IPS DF 4.7 (cell line): Measurements from ENCODE around the gene MBD3.
"Not testable (repeated sequence)": the region's sequence is repeated elsewhere in the genome, so short reads cannot be mapped to it uniquely, and the experiment has no call there.

ENCODE experiments used
- DNase-seq: peaks from one replicate; pipeline ENCODE4 v3.0.0-alpha.2; 2013; ENCODE audit warnings: low spot score; ENCODE audit errors: extremely low read depth

Gene MBD3, protein sequence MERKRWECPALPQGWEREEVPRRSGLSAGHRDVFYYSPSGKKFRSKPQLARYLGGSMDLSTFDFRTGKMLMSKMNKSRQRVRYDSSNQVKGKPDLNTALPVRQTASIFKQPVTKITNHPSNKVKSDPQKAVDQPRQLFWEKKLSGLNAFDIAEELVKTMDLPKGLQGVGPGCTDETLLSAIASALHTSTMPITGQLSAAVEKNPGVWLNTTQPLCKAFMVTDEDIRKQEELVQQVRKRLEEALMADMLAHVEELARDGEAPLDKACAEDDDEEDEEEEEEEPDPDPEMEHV

DNA sequence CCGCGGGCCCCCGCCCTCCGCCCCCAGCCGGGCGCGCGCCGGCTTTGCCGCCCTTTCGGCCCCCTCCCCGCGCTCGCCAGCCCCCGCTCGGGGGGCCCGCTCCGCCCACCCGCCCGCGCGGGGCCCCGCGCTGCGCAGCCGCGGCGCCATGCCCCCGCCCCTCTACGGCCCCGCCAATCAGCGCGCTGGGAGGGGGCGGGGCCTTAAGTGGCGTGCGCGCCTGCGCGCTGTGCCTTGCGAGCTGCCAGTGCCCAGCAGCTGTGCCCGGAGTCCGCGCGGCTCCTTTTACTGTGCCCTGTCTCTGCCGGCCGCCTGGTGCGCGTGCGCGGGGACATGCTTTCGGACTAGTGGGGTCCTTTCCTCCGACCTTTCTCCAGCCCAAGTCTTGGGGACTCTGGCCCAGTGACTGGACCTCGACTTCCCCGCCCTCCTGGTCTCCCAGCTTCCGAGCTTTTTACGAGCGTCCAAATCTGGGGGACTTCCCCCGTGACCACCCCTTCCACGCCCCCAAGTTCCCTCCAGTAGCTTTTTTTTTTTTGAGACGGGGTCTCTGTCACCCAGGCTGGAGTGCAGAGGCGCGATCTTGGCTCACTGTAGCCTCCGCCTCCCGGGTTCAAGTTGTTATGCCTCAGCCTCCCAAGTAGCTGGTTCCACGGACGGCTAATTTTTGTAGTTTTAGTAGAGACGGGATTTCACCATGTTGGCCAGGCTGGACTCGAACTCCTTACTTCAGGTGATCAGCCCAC lies at the start of gene MBD3:
TSS of gene MBD3 (minus strand) at position 111 of the 746 bp plus-strand sequence. CDS start 234 bp downstream, outside the sequence.
- no peak for DNase-seq

DNA sequence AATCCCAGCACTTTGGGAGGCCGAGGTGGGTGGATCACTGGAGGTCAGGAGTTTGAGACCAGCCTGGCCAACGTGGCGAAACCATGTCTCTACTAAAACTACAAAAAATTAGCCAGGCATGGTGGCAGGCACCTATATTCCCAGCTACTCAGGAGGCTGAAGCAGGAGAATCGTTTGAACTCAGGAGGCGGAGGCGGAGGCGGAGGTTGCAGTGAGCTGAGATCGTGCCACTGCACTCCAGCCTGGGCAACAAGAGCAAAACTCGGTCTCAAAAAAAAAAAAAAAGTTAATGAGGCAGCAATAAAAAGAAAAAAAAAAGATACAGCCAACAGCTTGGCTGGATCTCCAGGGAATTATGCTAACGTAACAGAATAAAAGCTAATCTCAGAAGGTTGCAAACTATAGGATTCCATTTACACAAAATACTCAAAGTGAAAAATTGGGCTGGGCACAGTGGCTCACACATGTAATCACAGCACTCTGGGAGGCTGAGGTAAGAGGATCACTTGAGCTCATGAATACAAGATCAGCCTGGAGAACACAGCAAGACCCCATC lies 48.3 kb upstream of the MBD3 start:
- DNase-seq: not testable (repeated sequence)

DNA sequence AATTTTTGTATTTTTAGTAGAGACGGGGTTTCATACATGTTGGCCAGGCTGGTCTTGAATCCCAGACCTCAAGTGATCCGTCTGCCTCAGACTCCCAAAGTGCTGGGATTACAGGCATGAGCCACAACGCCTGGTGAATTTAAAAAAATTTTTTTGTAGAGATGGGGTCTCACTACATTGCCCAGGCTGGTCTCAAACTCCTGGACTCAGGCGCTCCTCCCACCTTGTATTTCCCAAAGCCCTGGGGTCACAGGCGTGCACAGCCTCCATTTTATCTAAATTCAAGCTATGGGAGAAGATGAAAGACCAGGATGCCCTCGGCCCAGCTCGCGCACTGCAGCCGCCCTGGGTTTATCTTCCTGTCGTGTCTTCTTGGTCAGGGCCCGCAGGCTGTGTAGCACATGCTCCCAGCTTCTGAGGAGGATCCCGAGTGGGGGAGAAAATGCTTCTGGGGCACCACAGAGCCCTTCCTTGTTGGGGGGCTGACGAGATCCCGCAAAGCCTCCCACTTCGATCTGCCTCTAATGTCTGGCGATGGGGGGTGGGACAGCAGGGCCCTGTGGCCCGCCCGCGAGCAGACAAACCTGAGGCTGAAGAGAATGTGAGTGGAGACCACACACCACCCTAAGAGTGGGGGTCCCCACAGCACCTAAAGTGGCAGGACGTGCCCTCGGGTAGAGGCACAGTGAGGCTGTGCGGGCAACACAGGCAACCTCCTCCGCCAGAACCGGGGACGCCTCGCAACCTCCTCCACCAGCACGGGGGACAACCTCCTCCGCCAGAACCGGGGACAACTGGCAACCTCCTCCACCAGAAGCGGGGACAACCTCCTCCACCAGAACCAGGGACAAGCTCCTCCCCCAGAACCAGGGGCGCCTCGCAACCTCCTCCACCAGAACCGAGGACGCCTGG lies 43.9 kb upstream of the MBD3 start:
- DNase-seq: no peak

DNA sequence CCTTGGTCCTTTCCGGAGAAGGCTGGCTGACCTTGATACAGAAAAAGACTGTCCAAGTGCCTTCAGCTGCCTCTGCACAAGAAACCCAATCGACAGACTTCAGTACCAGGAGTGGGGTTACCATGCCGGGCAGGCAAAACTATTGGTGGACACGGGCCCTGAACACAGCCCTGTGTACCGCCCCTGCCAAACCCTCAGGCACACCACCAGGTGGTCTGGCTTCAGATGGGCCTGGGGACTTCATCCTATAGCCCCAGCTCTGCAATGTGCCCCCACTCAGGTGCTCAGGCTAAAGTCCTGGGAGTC lies 42.2 kb upstream of the MBD3 start:
- no peak for DNase-seq

DNA sequence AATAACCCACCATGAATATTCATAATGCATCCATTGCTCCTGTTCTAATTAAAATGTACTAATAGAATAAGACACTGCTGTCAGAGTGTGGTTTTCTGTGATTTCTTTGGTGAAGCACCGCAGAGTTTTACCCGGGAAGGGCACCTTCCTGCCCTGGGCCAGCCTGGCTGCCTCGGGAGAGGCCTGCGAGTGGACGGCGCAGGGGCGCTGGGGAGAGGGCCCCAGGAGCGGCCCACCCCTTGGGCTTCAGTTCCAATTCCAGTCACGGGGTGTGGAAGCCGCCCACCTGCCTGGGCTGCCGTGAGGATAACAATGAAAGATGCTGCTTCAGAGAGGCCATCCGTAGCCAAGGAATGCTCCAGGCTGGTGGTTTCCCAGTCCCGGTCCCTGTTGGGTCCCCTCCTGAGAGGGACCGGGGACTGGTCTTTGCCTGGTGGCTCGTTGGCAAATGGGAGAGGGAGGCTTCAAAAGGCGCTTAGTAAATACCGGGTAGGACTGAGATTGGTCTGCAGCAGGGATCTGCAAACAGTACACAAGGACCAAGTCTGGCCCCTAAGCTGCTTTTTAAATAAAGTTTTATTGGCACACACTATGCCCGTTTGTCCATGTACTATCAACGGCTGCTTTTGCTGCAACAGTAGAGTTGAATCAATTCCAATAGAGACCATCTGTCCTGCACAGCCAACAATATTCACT lies 41.7 kb upstream of the MBD3 start:
- no peak for DNase-seq

DNA sequence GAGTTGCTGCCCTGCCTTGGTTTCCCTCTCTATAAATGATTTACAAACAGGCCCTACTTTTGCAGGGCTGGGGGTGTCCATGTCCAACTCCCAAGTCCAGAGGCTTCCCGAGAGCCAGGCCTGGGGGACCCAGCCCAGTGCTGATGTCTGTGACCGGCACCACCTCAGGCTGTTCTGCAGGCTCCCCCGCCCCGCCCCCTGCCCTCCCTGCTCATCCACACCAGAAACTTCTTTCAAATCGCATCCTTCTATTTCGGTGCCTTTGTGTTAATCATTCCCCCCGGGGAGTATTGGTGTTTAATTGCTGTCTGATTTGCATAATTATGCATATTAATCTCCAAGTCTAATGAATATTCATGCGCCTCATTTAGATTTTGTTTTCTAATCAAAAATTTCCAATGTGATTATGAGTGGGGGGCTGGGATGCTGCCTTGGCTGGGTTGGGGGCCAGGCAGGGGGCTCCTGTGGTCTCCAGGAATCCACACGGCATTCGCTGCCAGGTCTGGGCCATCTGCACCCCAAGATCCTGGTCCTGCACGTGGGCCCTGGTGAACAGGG lies 40.7 kb upstream of the MBD3 start:
- no peak for DNase-seq

DNA sequence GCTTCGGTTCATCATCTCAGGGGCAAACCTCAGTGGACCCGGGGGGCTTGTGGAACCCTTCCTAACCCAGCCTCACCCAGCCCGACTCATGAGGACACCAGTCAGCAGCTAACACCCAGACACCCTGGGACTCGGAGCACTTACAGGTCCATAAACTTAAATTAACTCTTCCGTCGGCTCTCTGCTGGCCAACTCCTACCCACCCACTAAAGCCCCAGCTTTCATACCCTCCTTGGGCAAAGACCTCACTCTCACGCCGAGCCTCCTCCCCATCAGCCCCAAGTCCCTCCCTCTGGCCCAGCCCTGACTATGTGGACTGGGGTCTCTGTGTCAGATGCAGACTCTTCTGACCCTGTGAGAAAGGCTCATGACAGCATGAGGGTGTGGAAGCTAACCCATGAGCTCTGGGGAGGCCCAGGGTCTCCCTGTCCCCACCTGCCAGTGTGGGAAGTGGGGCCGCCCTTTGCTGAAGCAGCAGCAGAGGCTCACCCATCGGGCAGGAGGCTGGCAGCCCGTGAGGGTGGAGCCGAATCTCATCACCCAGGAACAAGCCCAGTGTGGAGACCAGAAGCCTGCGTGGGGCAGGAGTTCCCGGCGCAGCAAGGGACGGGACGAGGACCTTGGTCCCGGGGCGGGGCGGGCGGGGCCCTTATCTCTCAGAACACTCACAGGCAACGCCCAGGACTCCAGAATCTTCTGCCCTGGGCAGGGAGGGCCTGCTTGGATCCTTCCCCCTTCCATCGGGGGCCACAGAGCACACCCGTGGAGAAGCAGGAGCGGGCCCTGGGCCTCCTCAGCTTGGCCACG lies 40.0 kb upstream of the MBD3 start:
- no peak for DNase-seq

DNA sequence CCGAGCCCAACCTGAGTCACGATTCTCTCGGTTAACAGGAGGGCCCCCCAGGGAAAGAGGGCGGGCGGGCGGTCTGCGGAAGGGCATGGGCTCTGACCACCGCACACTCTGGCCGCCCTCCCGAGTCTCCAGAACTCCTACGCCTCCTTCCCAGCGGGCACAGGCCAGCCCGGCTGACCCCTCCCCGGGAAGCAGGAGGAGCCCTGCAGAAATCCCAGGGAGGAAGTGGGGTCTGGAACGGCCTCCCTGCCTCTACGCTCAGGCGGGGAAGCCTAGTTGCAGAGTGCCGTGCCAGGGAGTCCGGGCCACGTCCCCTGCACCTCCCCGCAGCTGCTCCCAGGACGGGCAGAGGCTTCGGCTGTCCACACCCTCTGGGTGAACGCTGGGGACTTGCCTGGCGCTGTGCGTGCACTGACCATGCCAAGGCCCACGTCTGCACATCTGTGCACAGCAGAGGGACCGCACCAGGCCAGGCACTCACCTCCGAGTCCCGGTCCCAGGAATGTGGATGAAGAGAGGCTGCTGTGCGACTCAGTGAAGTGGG lies 39.0 kb upstream of the MBD3 start:
- DNase-seq: no peak

DNA sequence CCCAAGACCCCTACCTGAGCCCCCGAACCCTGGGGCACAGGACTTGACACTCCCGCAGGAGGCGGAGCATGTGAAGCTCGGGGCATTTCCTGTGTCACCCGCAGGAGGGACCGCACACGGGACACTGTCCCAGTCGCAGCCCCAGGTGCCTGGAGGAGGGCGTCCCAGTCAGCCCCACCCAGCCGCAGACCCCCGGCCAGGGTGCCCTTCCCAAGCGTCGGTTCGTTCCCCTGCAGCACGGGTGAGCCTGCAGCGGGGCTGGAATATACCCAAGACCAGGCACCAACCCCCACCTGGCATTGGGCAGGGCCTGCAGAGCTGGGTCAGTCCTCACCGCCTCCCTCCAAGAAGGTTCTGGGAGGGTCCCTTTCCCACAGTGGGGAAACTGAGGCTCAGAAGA lies 38.1 kb upstream of the MBD3 start:
- DNase-seq: no peak

DNA sequence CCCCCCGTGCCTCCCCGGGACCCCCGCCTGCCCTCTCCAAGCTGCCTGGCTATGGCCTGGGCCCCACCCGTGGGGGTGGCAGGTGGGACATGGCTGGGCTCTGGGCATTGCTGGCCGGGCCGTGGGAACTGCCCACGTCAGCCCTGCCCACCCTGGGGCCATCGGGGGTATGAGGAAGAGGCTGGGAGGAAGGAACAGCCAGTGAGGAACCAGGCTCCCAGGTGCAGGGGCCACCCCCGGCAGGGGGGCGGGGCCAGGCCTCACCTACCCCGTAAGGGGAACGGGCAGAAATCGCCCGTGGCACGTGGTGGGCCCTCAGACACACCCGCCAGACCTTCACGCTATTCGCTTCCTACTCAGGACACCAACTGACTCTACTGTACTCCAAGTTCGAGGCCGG lies 37.3 kb upstream of the MBD3 start:
- no peak for DNase-seq

DNA sequence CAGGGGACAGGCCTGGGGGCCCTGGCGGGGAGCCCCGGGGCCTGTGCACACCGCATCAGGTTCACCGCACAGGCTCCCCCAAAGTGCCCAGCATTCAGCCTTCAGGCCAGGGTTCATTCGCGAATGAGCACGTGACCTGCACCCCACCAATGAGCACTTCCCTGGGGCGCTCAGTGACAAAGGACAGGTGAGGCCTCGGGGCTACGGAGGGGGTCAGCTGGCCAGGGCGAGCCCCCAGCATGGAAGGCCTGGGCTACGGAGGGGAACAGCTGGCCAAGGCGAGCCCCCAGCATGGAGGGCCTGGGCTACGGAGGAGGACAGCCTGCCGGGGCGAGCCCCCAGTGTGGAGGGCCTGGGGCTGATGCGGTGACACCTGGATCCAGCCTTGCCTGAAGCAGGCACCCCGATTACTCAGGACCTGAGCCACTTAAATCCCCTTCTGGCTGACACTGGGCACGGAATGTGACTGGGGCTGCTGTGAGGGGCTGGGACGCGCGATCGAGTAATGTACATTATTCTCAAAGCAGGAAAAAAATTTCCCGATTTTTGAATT lies 36.7 kb upstream of the MBD3 start:
- DNase-seq: no peak

DNA sequence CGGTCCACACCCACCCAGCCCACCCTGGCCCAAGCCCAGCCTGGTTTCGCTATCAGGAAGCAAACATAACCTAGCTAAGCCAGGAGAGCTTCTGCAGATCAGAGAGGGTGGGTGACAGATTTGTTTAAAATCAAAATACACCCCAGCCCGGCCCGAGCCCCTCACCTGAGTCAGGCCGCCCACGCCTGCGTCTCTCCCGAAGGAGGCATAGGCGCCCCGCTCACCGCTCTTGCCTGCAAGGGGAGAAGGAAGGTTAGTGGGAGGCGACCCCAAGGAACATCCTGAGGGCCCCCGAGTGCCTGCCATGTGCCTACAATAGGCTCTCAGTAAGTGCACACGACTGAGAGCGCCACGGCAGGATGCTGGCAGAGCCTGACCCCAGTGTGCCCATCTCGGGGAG lies 34.5 kb upstream of the MBD3 start:
- DNase-seq: no peak

DNA sequence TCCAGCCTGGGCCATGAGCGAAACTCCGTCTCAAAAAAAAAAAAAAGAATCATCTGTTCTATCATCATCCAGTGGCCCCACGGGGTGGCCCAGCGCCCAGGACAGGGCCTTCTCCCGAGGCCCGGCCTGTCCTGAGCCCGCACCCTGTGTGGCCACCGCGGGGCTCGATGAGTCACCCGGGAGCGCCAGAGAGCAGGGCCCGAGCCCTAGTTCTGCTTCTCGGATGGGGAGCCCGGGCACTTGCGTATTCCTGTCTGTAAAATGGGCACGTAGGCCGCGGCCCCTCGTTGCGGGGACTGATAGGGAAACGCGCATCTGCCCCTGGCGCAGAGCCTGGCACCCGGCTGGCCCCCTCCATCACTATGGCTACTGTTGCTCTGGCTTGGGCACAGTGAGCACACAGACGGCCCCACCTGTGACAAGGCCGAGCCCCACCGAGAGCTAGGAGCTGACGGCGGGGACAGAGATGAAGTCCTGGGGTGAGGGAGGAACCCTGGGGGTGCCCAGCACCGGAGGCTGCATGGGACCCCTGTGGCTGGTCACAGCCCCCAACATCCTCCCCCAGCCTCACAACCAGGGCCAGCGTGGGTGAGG lies 33.8 kb upstream of the MBD3 start:
- no peak for DNase-seq

DNA sequence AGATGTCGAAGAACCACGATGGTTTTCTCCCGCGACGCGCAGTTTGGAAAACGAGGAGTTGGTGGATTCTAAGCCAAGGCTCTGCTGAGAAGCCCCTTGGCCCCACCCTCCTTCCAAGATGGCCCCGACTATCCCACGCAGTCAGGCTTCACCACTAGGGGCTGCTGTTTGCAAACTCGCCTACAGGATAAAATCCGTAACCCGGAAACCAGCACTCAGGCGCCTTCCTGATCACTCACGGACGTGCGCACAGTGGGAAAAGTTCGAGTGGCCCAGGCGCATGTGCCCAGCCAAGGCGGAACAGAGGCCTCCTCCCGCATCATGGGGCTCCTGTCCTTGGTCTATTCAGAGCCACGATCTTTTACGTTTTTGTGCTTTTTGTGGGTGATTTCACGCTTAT lies 31.8 kb upstream of the MBD3 start:
- DNase-seq: peak; percentile 36

DNA sequence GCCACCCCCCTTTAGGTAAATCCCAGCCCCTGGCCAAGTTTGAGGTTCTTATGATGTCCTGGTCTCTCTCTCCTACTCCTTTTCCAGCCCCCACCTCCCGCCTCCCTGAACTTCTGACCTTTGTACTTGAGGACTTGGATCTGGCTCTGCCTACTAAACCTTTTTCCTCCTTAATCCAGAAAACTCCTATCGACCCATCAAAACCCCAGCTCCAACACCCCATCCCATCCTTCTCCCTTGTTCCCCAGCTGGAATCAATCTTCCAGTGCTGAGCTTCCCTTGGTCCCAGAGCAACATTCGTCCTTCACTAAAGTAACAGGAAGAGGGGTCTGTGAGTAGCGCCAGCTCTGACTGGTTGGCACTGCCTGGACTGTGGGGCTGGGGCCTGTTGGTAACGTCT lies 29.9 kb upstream of the MBD3 start:
- no peak for DNase-seq

DNA sequence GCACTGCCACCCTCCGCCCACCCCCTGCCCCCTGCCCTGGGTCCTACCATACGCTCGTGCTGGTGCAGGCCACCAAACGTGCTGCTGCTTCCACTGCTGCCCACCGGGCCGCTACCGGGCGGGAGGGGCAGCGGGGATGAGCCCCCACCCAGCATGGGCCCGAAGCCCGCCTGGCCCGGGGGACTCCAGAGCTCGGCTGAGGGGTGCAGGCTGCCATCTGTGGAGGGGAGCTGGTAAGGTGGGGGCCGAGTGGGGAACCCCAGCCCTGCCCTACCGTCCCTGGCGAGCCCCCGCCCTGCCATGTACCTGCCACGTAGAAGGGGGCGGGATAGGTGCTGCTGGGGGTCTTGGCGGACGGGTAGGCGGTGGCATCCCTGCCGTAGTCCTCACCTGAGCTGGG lies 29.3 kb upstream of the MBD3 start:
- no peak for DNase-seq

DNA sequence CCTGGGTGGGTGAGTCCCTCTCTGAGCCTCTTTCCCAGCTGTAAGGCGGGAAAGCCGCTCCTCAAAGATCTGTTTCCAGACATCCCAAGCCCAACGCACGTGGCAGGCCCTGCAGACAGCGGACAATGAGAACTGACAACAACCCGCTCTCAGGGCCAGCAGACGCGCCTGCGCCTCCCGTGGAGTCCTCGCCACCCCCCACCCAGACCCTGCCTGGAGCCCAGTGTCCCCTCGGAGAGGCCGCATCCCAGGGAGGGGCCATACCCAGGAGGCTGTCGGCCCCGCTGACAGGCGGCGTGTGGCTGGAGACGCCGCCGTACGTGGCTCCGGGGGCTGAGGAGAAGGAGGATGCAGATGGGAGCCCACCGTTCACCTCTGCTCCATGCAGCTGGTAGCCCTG lies 28.9 kb upstream of the MBD3 start:
- no peak for DNase-seq

DNA sequence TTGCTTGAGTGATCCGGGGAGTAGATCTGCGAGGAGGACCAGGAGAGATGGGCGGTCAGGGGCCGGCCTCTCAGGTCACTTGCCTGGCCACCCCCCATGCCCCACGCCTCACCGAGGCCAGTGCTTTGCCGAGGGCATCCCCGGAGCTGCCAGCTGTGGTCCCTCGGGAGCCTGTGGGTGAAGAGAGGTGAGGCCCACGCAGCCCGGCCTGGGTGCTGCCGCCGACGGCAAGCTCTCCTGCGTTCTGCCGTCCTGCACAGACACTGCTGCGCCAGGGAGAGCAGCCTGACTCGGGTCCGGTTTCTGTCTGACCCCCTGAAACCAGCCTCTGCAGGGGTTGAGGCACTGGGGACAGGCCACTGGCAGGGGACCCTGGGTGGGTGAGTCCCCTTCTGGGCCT lies 28.4 kb upstream of the MBD3 start:
- no peak for DNase-seq

DNA sequence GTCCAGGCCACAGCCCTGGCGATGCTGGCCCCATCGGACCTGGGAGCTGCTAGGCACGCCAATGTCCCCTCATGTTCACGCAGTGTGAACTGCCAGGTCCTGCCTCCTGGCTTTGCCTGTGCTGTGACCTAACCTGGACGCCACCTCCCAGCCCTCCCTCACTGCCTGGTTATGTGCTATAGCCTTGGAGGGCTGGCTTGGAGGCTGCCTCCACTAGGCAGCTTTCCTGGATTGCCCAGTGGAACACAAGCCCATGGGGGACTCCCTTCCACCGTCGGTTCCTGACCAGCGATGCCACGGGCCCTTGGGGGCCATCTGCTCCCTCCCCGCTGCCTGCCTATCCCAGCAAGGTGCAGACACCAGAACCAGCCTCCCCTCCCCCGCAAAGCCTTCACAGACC lies 27.8 kb upstream of the MBD3 start:
- DNase-seq: no peak
